GM19099 (cell line): ENCODE results near the gene BHLHA15.

Experiments used
- POLR2A ChIP-seq: IDR thresholded peaks from 3 replicates; pipeline ENCODE4 v1.6.1; 2011; ENCODE audit warnings: low read depth; ENCODE audit not compliant: insufficient read length; ENCODE audit errors: extremely low read depth

The BHLHA15 gene

GRCh38 chr7:98177553-98177952 lies 33.7 kb upstream of the BHLHA15 start:
- TF ChIP-seq POLR2A = no peak

GRCh38 chr7:98178321-98178720 lies 32.9 kb upstream of the BHLHA15 start:
- TF ChIP-seq POLR2A = no peak

GRCh38 chr7:98178762-98179490 lies 32.3 kb upstream of the BHLHA15 start:
- TF ChIP-seq POLR2A = no peak

- TF ChIP-seq POLR2A = no peak
Measured at GRCh38 chr7:98180751-98181150, 30.5 kb upstream of the BHLHA15 start.

- no peak for TF ChIP-seq POLR2A
Measured at GRCh38 chr7:98185101-98185500, 26.1 kb upstream of the BHLHA15 start.

- no peak for TF ChIP-seq POLR2A
Measured at GRCh38 chr7:98186452-98187137, 24.6 kb upstream of the BHLHA15 start.

- no peak for TF ChIP-seq POLR2A
Measured at GRCh38 chr7:98187138-98187502, 24.1 kb upstream of the BHLHA15 start.

GRCh38 chr7:98189559-98189958 lies 21.7 kb upstream of the BHLHA15 start:
- TF ChIP-seq POLR2A = no peak

- TF ChIP-seq POLR2A = no peak
Measured at GRCh38 chr7:98191668-98192431, 19.4 kb upstream of the BHLHA15 start.

GRCh38 chr7:98192781-98193457 lies 18.3 kb upstream of the BHLHA15 start:
- TF ChIP-seq POLR2A = no peak

- TF ChIP-seq POLR2A = no peak
Measured at GRCh38 chr7:98193474-98194180, 17.6 kb upstream of the BHLHA15 start.

- no peak for TF ChIP-seq POLR2A
Measured at GRCh38 chr7:98194186-98194585, 17.1 kb upstream of the BHLHA15 start.

GRCh38 chr7:98194672-98195457 lies 16.4 kb upstream of the BHLHA15 start:
- TF ChIP-seq POLR2A = no peak

GRCh38 chr7:98196706-98197605 lies 14.3 kb upstream of the BHLHA15 start:
- TF ChIP-seq POLR2A = no peak

GRCh38 chr7:98199131-98199530 lies 12.1 kb upstream of the BHLHA15 start:
- no peak for TF ChIP-seq POLR2A
